ENCODE results near the gene ASTE1.

- TF ChIP-seq CTCF (conservative IDR thresholded peaks at IDR 0.05; ENCODE audit: low read depth, low read length) (no peak), EZH2 (IDR thresholded peaks at IDR 0.05; ENCODE audit: low read length, unreplicated experiment) (no peak)
Observed at GRCh38 chr3:131048030-131048429, 21.4 kb upstream of the ASTE1 start.

All from PC-3 (cell line).